DND-41 (cell line): ENCODE measurements around the gene PTH2.

Experiments
- ATAC-seq: fragments of 200-7000 bp; cut with Tn5 transposase; 3 replicates; pipeline ENCODE4 v1.9.1; 2021; ENCODE audit warnings: low read depth; ENCODE audit not compliant: insufficient read depth
- DNase-seq: peaks from one replicate; pipeline ENCODE4 v3.0.0-alpha.2; 2020
- H2AFZ ChIP-seq: 2 replicates; pipeline ENCODE4 v1.6.0; 2012; ENCODE audit warnings: low read depth, low read length
- H3K27ac ChIP-seq: 2 replicates; pipeline ENCODE4 v1.5.1; 2012; ENCODE audit warnings: low read length, inconsistent platforms
- H3K27me3 ChIP-seq: fragments of 200-600 bp; sonication (generic); 2 replicates; pipeline ENCODE4 v1.6.0; 2012; ENCODE audit warnings: low read length, mild to moderate bottlenecking, inconsistent platforms; ENCODE audit not compliant: insufficient read depth, poor library complexity
- H3K36me3 ChIP-seq: 2 replicates; pipeline ENCODE4 v1.5.1; 2012; ENCODE audit warnings: low read length, inconsistent platforms; ENCODE audit not compliant: insufficient read depth
- H3K4me1 ChIP-seq: 2 replicates; pipeline ENCODE4 v1.5.1; 2012; ENCODE audit warnings: mild to moderate bottlenecking, low read length; ENCODE audit not compliant: insufficient read depth
- H3K4me2 ChIP-seq: 2 replicates; pipeline ENCODE4 v1.6.0; 2012; ENCODE audit warnings: mild to moderate bottlenecking, moderate library complexity, low read length, inconsistent platforms; ENCODE audit not compliant: insufficient read depth
- H3K4me3 ChIP-seq, 2 experiments: fragments of 200-600 bp in 1 of 2; shearing (Covaris generic) in 1 of 2; 2 replicates each; pipeline ENCODE4 v1.5.1; 2012 to 2016; ENCODE audit warnings: inconsistent platforms in 2 of 2, low read length in 2 of 2, mild to moderate bottlenecking in 2 of 2, low read depth in 1 of 2, moderate library complexity in 1 of 2
- H3K79me2 ChIP-seq: 2 replicates; pipeline ENCODE4 v1.6.0; 2012; ENCODE audit warnings: low read length, inconsistent platforms; ENCODE audit not compliant: insufficient read depth
- H3K9ac ChIP-seq: 2 replicates; pipeline ENCODE4 v1.6.0; 2012; ENCODE audit warnings: low read depth, mild to moderate bottlenecking, inconsistent platforms, low read length, moderate library complexity
- H3K9me3 ChIP-seq: 2 replicates; pipeline ENCODE4 v1.5.1; 2012; ENCODE audit warnings: low read length, moderate library complexity, mild to moderate bottlenecking, inconsistent platforms; ENCODE audit not compliant: insufficient read depth, severe bottlenecking
- H4K20me1 ChIP-seq: 2 replicates; pipeline ENCODE4 v1.6.0; 2012; ENCODE audit warnings: low read length; ENCODE audit not compliant: insufficient read depth
- CTCF ChIP-seq: IDR thresholded peaks from 2 replicates; pipeline ENCODE4 v1.5.1; 2012; ENCODE audit warnings: borderline replicate concordance, low read length, moderate library complexity, mild to moderate bottlenecking; ENCODE audit not compliant: poor library complexity, severe bottlenecking; ENCODE audit errors: extremely low read depth
- EZH2 ChIP-seq: IDR thresholded peaks from 3 replicates; pipeline ENCODE4 v1.6.1; 2012; ENCODE audit warnings: borderline replicate concordance, low read depth, mild to moderate bottlenecking, moderate library complexity, low read length, inconsistent platforms; ENCODE audit not compliant: severe bottlenecking

PTH2 gene

GRCh38 chr19:49469828-49470614 is 46.8 kb upstream of the PTH2 start:
- peaks cover 49% of the 10 kb centered on the region for H3K36me3 ChIP-seq
- no peaks in the 10 kb centered on the region for H4K20me1 ChIP-seq
- H3K79me2 ChIP-seq, result no peaks in the 10 kb centered on the region
- no peak for ATAC-seq
- no peaks in the 10 kb centered on the region for H3K27me3 ChIP-seq
- DNase-seq, result peak; percentile 37
- TF ChIP-seq CTCF (peak; percentile 44), EZH2 (no peak)
- no peak overlapping the region for H3K9ac ChIP-seq
- peaks cover 29% of the 10 kb centered on the region for H3K4me1 ChIP-seq
- no peak overlapping the region for H3K4me3 ChIP-seq
- no peak overlapping the region for H3K27ac ChIP-seq
- H3K4me2 ChIP-seq, result no peak overlapping the region
- no peaks in the 10 kb centered on the region for H3K9me3 ChIP-seq
- H2AFZ ChIP-seq, result no peak overlapping the region

DNA sequence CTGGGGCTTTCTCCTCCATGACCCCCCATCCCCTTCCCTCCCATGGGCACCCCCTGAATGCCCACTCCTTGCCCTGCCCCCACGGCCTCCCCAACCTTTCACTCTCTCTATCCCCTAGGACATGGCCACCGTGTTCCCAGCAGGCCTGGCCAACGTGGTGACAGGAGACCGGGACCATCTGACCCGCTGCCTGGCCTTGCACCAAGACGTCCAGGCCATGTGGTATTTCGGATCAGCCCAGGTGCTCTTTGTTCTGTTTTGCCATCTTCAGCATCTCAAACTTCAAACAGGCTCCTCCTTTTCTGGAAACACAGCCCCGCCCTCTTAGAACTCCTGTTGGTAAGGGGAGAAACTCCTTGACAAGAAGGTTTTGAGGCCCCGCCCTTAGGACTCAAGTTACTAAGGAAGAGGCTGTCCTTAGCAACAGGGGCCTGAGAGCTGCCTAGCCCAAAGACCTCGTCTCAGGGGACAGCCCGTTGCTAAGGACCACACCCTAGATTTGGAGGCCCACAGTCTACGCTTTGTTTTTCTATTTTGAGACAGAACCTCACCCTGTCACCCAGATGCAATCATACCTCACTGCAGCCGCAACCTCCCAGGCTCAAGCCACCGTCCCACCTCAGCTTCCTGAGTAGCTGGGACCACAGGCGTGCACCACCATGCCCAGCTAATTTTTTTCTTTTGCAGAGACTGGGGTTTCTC is 45.7 kb upstream of the PTH2 start:
- Histone ChIP-seq H3K9ac (no peak overlapping the region), H3K27me3 (no peaks in the 10 kb centered on the region), H3K4me2 (no peak overlapping the region), H3K27ac (no peak overlapping the region), H2AFZ (no peak overlapping the region), H3K36me3 (peaks cover 58% of the 10 kb centered on the region), H4K20me1 (no peaks in the 10 kb centered on the region), H3K4me3 (no peak overlapping the region), H3K79me2 (no peaks in the 10 kb centered on the region), H3K4me1 (peaks cover 19% of the 10 kb centered on the region), H3K9me3 (no peaks in the 10 kb centered on the region)
- no peak for TF ChIP-seq CTCF
- no peak for TF ChIP-seq EZH2
- ATAC-seq (no peak), DNase-seq (no peak)

DNA sequence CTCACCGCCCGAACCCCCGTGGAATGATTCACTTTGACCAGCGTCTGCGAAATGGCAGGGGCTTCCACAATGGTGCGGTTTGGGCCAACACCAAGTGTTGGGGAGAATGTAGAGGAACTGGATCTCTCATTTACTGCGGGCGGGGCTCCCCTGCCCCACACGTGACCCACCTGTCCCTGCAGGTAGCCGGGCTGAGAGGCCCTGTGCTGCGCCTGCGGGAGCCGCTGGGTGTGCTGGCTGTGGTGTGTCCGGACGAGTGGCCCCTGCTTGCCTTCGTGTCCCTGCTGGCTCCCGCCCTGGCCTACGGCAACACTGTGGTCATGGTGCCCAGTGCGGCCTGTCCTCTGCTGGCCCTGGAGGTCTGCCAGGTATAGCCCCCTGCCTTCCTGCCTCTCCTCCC is 45.0 kb upstream of the PTH2 start:
- TF ChIP-seq CTCF, result no peak
- TF ChIP-seq EZH2, result no peak
- Histone ChIP-seq H3K4me3 (no peak overlapping the region), H3K27me3 (no peaks in the 10 kb centered on the region), H3K9me3 (no peaks in the 10 kb centered on the region), H4K20me1 (no peaks in the 10 kb centered on the region), H2AFZ (no peak overlapping the region), H3K79me2 (no peaks in the 10 kb centered on the region), H3K4me2 (no peak overlapping the region), H3K27ac (no peak overlapping the region), H3K36me3 (peaks cover 60% of the 10 kb centered on the region), H3K4me1 (peaks cover 12% of the 10 kb centered on the region), H3K9ac (no peak overlapping the region)
- no peak for ATAC-seq
- DNase-seq, result no peak
